Natural killer cell (primary cell): Measurements from ENCODE around the gene NUP214. TPM values are rescaled to one million over a fixed set of nuclear protein-coding genes. Genes with fewer than 3 reads are reported as not detected.

ENCODE experiments used
- ATAC-seq, 3 donors: fragments of 150-1000 bp in 2 of 3; fragments of 200-7000 bp in 1 of 3; cut with Tn5 transposase; 1 replicate in 1 of 3; 2 replicates in 2 of 3; pipeline ENCODE4 v1.10.0; 2021; ENCODE audit warnings: mild to moderate bottlenecking in 2 of 3, moderate library complexity in 2 of 3
- DNase-seq, 2 donors: peaks; one replicate each; pipeline versions ENCODE4 v3.0.0 to v3.0.0-alpha.2; 2013 to 2021; ENCODE audit warnings: mixed read lengths in 1 of 2
- H3K27ac ChIP-seq: one replicate; pipeline ENCODE4 v1.5.1; 2013; ENCODE audit warnings: mild to moderate bottlenecking, low read length
- H3K27me3 ChIP-seq: one replicate; pipeline ENCODE4 v1.6.1; 2013; ENCODE audit warnings: low read length; ENCODE audit not compliant: control insufficient read depth, insufficient read depth
- H3K36me3 ChIP-seq: one replicate; pipeline ENCODE4 v1.6.1; 2013; ENCODE audit warnings: low read length; ENCODE audit not compliant: control insufficient read depth, insufficient read depth
- H3K4me1 ChIP-seq: one replicate; pipeline ENCODE4 v1.6.1; 2013; ENCODE audit warnings: low read length; ENCODE audit not compliant: control insufficient read depth, insufficient read depth
- H3K4me3 ChIP-seq: one replicate; pipeline ENCODE4 v1.5.1; 2013; ENCODE audit warnings: low read length
- H3K9me3 ChIP-seq: one replicate; pipeline ENCODE4 v1.6.1; 2013; ENCODE audit warnings: low read length; ENCODE audit not compliant: control insufficient read depth, insufficient read depth
- H3K27ac Mint-ChIP-seq, 2 donors: one replicate each; pipeline ENCODE4 v1.8.0; 2022; ENCODE audit warnings: mild to moderate bottlenecking in 2 of 2, mixed read lengths in 2 of 2, moderate library complexity in 1 of 2
- H3K27me3 Mint-ChIP-seq, 2 donors: one replicate each; pipeline ENCODE4 v1.8.0; 2022; ENCODE audit warnings: low read depth in 2 of 2, mixed read lengths in 2 of 2
- H3K36me3 Mint-ChIP-seq: one replicate; pipeline ENCODE4 v1.8.0; 2022; ENCODE audit warnings: mixed read lengths
- H3K4me1 Mint-ChIP-seq, 2 donors: one replicate each; pipeline ENCODE4 v1.8.0; 2022; ENCODE audit warnings: mixed read lengths in 2 of 2
- H3K4me3 Mint-ChIP-seq: one replicate; pipeline ENCODE4 v1.8.0; 2022; ENCODE audit warnings: mild to moderate bottlenecking, moderate library complexity, mixed read lengths
- H3K9me3 Mint-ChIP-seq, 2 donors: one replicate each; pipeline ENCODE4 v1.8.0; 2022; ENCODE audit warnings: mixed read lengths in 2 of 2
- CTCF ChIP-seq: fragments of 200-600 bp; IDR thresholded peaks from one replicate; pipeline ENCODE4 v1.8.0; 2022; ENCODE audit warnings: antibody characterized with exemption
- WGBS: methylation state at CpG from one replicate; pipeline ENCODE4 v1.1.7; 2013; ENCODE audit warnings: missing lambda C conversion rate; ENCODE audit not compliant: insufficient coverage; 5-methylcytosine and 5-hydroxymethylcytosine counted together
- intact Hi-C: fragments of 100-400 bp; cut with micrococcal nuclease; formaldehyde crosslinking; loops from one replicate; pipeline ENCODE4 v1.14.2; 2022
- total RNA-seq, 4 donors: library from RNA; stranded (reverse); fragments of 120-200 nt in 1 of 4; gene quantifications; one replicate each; pipeline versions ENCODE4 v1.2.3 to v1.2.4, GENCODE V29; 2013 to 2022

The NUP214 gene
- total RNA-seq, 3 donors from 2014 or later (not counting 1 experiment from before 2014, with no cell fraction given): 125 to 133 (median 132) TPM

- ATAC-seq (no peak), DNase-seq (no peak)
- H3K36me3 Mint-ChIP-seq: peaks cover 18% of the 10 kb centered on the region
- H3K27me3 ChIP-seq: no peaks in the 10 kb centered on the region
- no peaks in the 10 kb centered on the region for H3K27me3 Mint-ChIP-seq
- TF ChIP-seq CTCF: no peak
- no peak overlapping the region for H3K27ac Mint-ChIP-seq
- H3K4me3 Mint-ChIP-seq: no peak overlapping the region
- H3K4me1 ChIP-seq: no peaks in the 10 kb centered on the region
- WGBS: 97% methylated on average over 4 of the region's 4 CpGs
- intact Hi-C loops: no loop called here
- H3K9me3 ChIP-seq: no peaks in the 10 kb centered on the region
- H3K4me1 Mint-ChIP-seq: no peaks in the 10 kb centered on the region
- H3K36me3 ChIP-seq: peaks cover 74% of the 10 kb centered on the region
- H3K4me3 ChIP-seq: no peak overlapping the region
- H3K9me3 Mint-ChIP-seq: no peaks in the 10 kb centered on the region
- H3K27ac ChIP-seq: no peak overlapping the region
These were observed 37.5 kb downstream of the NUP214 start for GRCh38 chr9:131162886-131163285.

GRCh38 chr9:131165523-131165922 is 40.1 kb downstream of the NUP214 start:
- H3K4me3 Mint-ChIP-seq: no peak overlapping the region
- peaks cover 59% of the 10 kb centered on the region for H3K36me3 ChIP-seq
- no peak for TF ChIP-seq CTCF

GRCh38 chr9:131167146-131167692 is 41.8 kb downstream of the NUP214 start:
- no peak overlapping the region for H3K4me3 Mint-ChIP-seq
- H3K4me1 Mint-ChIP-seq: peaks cover 5 to 6% of the 10 kb centered on the region in 2 donors
- H3K27me3 Mint-ChIP-seq: no peaks in the 10 kb centered on the region
- peaks cover 18% of the 10 kb centered on the region for H3K36me3 Mint-ChIP-seq
- no peaks in the 10 kb centered on the region for H3K9me3 ChIP-seq
- H3K9me3 Mint-ChIP-seq: no peaks in the 10 kb centered on the region
- no peaks in the 10 kb centered on the region for H3K27me3 ChIP-seq
- intact Hi-C loops: no loop called here
- H3K27ac ChIP-seq: no peak overlapping the region
- WGBS: 94% methylated on average over 6 of the region's 6 CpGs
- H3K4me3 ChIP-seq: no peak overlapping the region
- H3K27ac Mint-ChIP-seq: no peak overlapping the region
- DNase-seq: no peak
- peaks cover 50% of the 10 kb centered on the region for H3K36me3 ChIP-seq
- no peaks in the 10 kb centered on the region for H3K4me1 ChIP-seq
- TF ChIP-seq CTCF: no peak
- ATAC-seq: no peak

More at GRCh38 chr9:131165523-131165922, 40.1 kb downstream of the NUP214 start:
- Mint-ChIP-seq H3K27me3 (no peaks in the 10 kb centered on the region), H3K4me1 (peaks cover 5 to 6% of the 10 kb centered on the region in 2 donors), H3K36me3 (peaks cover 18% of the 10 kb centered on the region), H3K9me3 (no peaks in the 10 kb centered on the region), H3K27ac (no peak overlapping the region)
- DNase-seq (no peak), ATAC-seq (no peak)
- H3K27me3 ChIP-seq: no peaks in the 10 kb centered on the region
- intact Hi-C loops: no loop called here
- no peak overlapping the region for H3K4me3 ChIP-seq
- no peak overlapping the region for H3K27ac ChIP-seq
- no peaks in the 10 kb centered on the region for H3K9me3 ChIP-seq
- H3K4me1 ChIP-seq: no peaks in the 10 kb centered on the region

- no peak overlapping the region for H3K27ac Mint-ChIP-seq
- peaks cover 11% of the 10 kb centered on the region for H3K36me3 Mint-ChIP-seq
- no peak overlapping the region for H3K27ac ChIP-seq
- no peak overlapping the region for H3K4me3 Mint-ChIP-seq
- no peaks in the 10 kb centered on the region for H3K9me3 ChIP-seq
- no peak for ATAC-seq
- DNase-seq: no peak
- no peaks in the 10 kb centered on the region for H3K9me3 Mint-ChIP-seq
- 96% methylated on average over 4 of the region's 4 CpGs for WGBS
- intact Hi-C loops: no loop called here
- H3K4me1 ChIP-seq: no peaks in the 10 kb centered on the region
- no peak overlapping the region for H3K4me3 ChIP-seq
- H3K27me3 ChIP-seq: no peaks in the 10 kb centered on the region
- peaks cover 43% of the 10 kb centered on the region for H3K36me3 ChIP-seq
- H3K27me3 Mint-ChIP-seq: no peaks in the 10 kb centered on the region
- TF ChIP-seq CTCF: no peak
- H3K4me1 Mint-ChIP-seq: peaks cover 5 to 6% of the 10 kb centered on the region in 2 donors
These were observed 42.5 kb downstream of the NUP214 start for GRCh38 chr9:131167936-131168335.
